Duodenal mucosa (tissue), 2 donors: ENCODE results near the gene BNC1.

Experiments
- H3K27ac ChIP-seq: one replicate; pipeline ENCODE4 v1.7.0; 2013; ENCODE audit warnings: low read depth, low read length
- H3K27me3 ChIP-seq, 2 donors: one replicate each; pipeline ENCODE4 v1.7.0; 2013; ENCODE audit warnings: low read length in 2 of 2, control low read depth in 1 of 2; ENCODE audit not compliant: insufficient read depth in 2 of 2, control insufficient read depth in 1 of 2
- H3K36me3 ChIP-seq, 2 donors: one replicate each; pipeline ENCODE4 v1.7.0; 2013; ENCODE audit warnings: low read length in 2 of 2, control low read depth in 1 of 2; ENCODE audit not compliant: insufficient read depth in 2 of 2, control insufficient read depth in 1 of 2
- H3K4me1 ChIP-seq, 2 donors: one replicate each; pipeline ENCODE4 v1.7.0; 2013; ENCODE audit warnings: low read length in 2 of 2, control low read depth in 1 of 2; ENCODE audit not compliant: insufficient read depth in 2 of 2, control insufficient read depth in 1 of 2
- H3K4me3 ChIP-seq, 2 donors: one replicate each; pipeline ENCODE4 v1.7.0; 2013; ENCODE audit warnings: low read length in 2 of 2, low read depth in 1 of 2
- H3K9ac ChIP-seq, 2 donors: one replicate each; pipeline ENCODE4 v1.7.0; 2013; ENCODE audit warnings: low read length in 2 of 2, low read depth in 1 of 2
- H3K9me3 ChIP-seq, 2 donors: one replicate each; pipeline ENCODE4 v1.7.0; 2013; ENCODE audit warnings: low read length in 2 of 2, control low read depth in 1 of 2; ENCODE audit not compliant: control insufficient read depth in 1 of 2

BNC1 gene

GRCh38 chr15:83284559-83285283, at the start of gene BNC1:
TSS of gene BNC1 (minus strand) at chr15:83284664. CDS start at chr15:83284628, 36 bp downstream.
- H3K9me3 ChIP-seq = no peaks in the 10 kb centered on the region
- peaks cover 46 to 76% of the 10 kb centered on the region in 2 donors for H3K27me3 ChIP-seq
- no peak within 1 kb of the TSS for H3K27ac ChIP-seq
- H3K4me3 ChIP-seq = peak within 1 kb of the TSS in 1 of 2 donors; percentile 29
- no peak within 1 kb of the TSS for H3K9ac ChIP-seq
- H3K36me3 ChIP-seq = no peaks in the 10 kb centered on the region
- H3K4me1 ChIP-seq = no peaks in the 10 kb centered on the region

GRCh38 chr15:83327041-83327440, 42.6 kb upstream of the BNC1 start:
- no peaks in the 10 kb centered on the region for H3K4me1 ChIP-seq
- H3K9me3 ChIP-seq = no peaks in the 10 kb centered on the region
- no peak overlapping the region for H3K9ac ChIP-seq
- H3K27me3 ChIP-seq = no peaks in the 10 kb centered on the region
- no peaks in the 10 kb centered on the region for H3K36me3 ChIP-seq
- H3K27ac ChIP-seq = no peak overlapping the region
- no peak overlapping the region for H3K4me3 ChIP-seq

GRCh38 chr15:83324799-83325198, 40.3 kb upstream of the BNC1 start:
- Histone ChIP-seq H3K9ac (no peak overlapping the region), H3K36me3 (no peaks in the 10 kb centered on the region), H3K4me1 (no peaks in the 10 kb centered on the region), H3K4me3 (no peak overlapping the region), H3K9me3 (no peaks in the 10 kb centered on the region), H3K27ac (no peak overlapping the region), H3K27me3 (no peaks in the 10 kb centered on the region)

- no peak overlapping the region for H3K9ac ChIP-seq
- H3K27me3 ChIP-seq = peaks cover 0 to 2% of the 10 kb centered on the region in 2 donors
These were observed 38.8 kb upstream of the BNC1 start for GRCh38 chr15:83323296-83323711.

GRCh38 chr15:83322691-83323090, 38.2 kb upstream of the BNC1 start:
- H3K4me1 ChIP-seq = no peaks in the 10 kb centered on the region
- H3K36me3 ChIP-seq = no peaks in the 10 kb centered on the region
- H3K9ac ChIP-seq = no peak overlapping the region
- no peak overlapping the region for H3K4me3 ChIP-seq
- no peaks in the 10 kb centered on the region for H3K9me3 ChIP-seq
- no peak overlapping the region for H3K27ac ChIP-seq
- H3K27me3 ChIP-seq = peaks cover 0 to 2% of the 10 kb centered on the region in 2 donors

More at GRCh38 chr15:83323296-83323711, 38.8 kb upstream of the BNC1 start:
- Histone ChIP-seq H3K4me3 (no peak overlapping the region), H3K4me1 (no peaks in the 10 kb centered on the region), H3K36me3 (no peaks in the 10 kb centered on the region), H3K9me3 (no peaks in the 10 kb centered on the region), H3K27ac (no peak overlapping the region)

DNA sequence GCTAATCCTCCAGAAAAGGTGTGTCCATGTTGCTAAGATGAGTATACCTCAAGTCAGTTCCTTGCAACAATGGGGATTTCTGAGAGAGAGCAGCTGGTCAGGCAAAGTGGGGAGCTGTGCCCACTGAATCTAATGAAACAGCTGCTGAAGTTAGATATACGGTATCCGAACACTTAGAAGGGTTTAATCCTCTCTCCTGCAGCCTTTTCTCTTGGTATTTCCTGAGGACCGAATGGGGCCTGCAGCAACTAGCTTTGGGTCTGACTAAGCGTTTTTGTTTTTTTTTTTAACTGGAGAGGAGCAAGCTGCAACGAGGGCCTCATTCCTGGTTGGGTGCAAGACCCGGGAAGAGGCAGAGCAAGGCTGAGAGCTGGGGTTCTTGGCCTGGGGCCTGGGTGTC, 37.6 kb upstream of the BNC1 start:
- Histone ChIP-seq H3K4me3 (no peak overlapping the region), H3K9ac (no peak overlapping the region), H3K9me3 (no peaks in the 10 kb centered on the region), H3K36me3 (no peaks in the 10 kb centered on the region), H3K27ac (no peak overlapping the region), H3K27me3 (peaks cover 0 to 2% of the 10 kb centered on the region in 2 donors), H3K4me1 (no peaks in the 10 kb centered on the region)

GRCh38 chr15:83320844-83321243, 36.4 kb upstream of the BNC1 start:
- Histone ChIP-seq H3K4me3 (no peak overlapping the region), H3K27me3 (peaks cover 0 to 2% of the 10 kb centered on the region in 2 donors), H3K9me3 (no peaks in the 10 kb centered on the region), H3K9ac (no peak overlapping the region), H3K4me1 (no peaks in the 10 kb centered on the region), H3K36me3 (no peaks in the 10 kb centered on the region), H3K27ac (no peak overlapping the region)

DNA sequence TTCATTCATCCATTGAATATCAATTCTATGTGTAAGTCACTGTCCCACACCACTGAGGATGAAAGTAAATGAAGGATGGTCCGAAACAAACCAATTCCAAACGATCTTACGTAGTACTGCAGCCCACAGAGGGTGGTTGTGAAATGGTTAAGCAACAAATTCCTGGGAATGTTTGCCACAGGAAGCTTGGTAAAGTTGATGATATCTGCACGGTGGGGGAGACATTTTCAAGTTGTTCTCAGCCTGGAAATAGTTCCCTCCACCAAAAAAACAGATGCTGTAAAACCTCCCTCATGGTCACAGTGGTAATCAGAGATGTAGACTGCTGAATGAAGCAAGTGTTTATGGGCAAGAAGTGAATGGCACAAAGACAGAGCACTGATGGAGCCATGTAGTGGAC, 35.9 kb upstream of the BNC1 start:
- H3K9me3 ChIP-seq = no peaks in the 10 kb centered on the region
- no peaks in the 10 kb centered on the region for H3K36me3 ChIP-seq
- H3K27me3 ChIP-seq = peaks cover 0 to 2% of the 10 kb centered on the region in 2 donors
- no peak overlapping the region for H3K4me3 ChIP-seq
- H3K27ac ChIP-seq = no peak overlapping the region
- no peak overlapping the region for H3K9ac ChIP-seq
- H3K4me1 ChIP-seq = no peaks in the 10 kb centered on the region

DNA sequence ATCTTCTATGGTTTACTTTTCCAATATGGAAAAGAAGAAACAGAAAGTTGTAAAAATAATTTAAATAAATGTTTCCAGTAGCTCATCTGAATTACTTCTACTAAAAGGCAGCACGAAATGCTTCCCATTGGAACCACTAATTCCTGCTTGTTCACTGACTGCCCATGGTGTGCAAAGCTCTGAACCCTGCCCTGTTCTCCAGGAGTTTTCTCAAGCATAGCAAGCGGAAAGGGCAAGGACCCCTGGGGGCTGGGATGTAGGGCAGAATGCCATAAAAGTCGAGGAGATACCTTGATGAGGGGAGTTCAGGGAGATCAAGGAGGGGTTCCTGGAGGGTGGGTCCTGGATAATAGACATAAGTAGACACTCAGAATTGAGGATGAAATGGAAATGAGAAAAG, 35.3 kb upstream of the BNC1 start:
- Histone ChIP-seq H3K27ac (no peak overlapping the region), H3K4me1 (no peaks in the 10 kb centered on the region), H3K27me3 (peaks cover 0 to 2% of the 10 kb centered on the region in 2 donors), H3K9ac (no peak overlapping the region), H3K9me3 (no peaks in the 10 kb centered on the region), H3K36me3 (no peaks in the 10 kb centered on the region), H3K4me3 (no peak overlapping the region)

DNA sequence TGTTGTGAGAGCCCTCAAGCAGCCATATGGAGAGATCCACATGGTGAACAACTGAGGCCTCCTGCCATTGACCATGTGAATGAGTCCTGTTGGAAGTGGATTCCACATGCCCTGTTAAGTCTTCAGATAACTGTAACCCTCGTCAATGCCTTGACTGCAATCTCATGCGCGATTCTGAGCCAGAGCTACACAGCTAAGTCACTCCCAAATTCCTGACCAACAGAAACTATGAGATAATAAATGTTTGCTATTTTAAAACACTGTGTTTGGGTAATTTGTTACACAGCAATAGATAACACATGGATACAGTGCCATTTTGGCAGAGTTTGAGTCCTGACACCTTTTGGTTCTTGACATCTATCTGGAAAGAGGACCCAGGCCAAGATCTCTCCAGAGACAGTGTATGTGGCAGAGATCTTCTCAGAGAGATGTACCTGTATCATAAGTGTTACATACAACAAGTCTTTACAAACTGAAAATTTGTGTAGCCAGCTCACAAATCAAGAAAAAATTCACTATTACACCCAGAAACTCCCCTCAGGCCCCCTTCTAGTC, 34.5 kb upstream of the BNC1 start:
- no peaks in the 10 kb centered on the region for H3K36me3 ChIP-seq
- no peak overlapping the region for H3K4me3 ChIP-seq
- H3K27ac ChIP-seq = no peak overlapping the region
- H3K9ac ChIP-seq = no peak overlapping the region
- H3K27me3 ChIP-seq = peaks cover 0 to 2% of the 10 kb centered on the region in 2 donors
- H3K4me1 ChIP-seq = no peaks in the 10 kb centered on the region
- H3K9me3 ChIP-seq = no peaks in the 10 kb centered on the region
